ENCODE measurements around the gene PSMD3. TPM values are rescaled to one million over a fixed set of nuclear protein-coding genes. Genes with fewer than 3 reads are reported as not detected.

Gene PSMD3
- total RNA-seq, 1 donor from 2014 or later: 79.3 TPM

DNA sequence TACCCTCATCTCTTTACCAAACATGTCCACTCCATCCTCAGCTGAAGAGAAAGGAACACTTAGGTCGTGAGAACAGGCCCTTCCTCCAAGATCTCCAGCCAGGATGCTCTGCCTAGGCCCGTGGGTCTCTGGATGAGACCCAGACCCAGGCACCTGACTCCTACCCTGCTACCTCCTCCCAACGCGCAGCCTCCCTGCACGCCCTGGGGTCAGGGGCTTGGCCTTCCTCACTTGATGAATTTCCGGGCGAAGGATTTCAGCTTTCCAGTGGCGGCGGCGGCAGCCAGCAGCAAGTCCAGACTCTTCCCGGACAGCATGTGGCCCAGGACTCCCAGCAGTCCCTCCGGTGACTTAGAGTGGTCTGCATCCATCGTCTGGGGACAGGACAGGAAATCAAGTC is 48.0 kb downstream of the PSMD3 start:
- DNase-seq: no peak

DNA sequence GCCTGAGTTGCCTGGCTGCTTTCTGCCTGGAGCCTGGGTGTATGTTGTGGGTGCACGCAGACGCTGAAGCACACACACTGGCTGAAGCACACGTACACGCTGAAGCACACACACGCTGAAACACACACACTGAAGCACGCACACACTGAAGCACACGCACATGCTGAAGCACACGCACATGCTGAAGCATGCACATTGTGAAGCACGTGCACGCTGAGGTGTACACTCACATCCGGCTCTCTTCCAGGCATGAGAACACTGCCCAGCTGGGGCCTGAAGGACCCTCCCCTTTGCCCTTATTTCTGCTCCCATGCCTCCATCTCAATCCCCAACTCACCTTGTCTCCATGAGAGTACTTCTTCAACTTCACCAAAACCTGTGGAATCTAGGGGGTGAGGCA is 51.1 kb downstream of the PSMD3 start:
- DNase-seq (no peak), ATAC-seq (no peak)
- Histone ChIP-seq H3K4me3 (no peak overlapping the region), H3K27me3 (ENCODE audit: low read depth) (no peaks in the 10 kb centered on the region), H3K9me3 (no peaks in the 10 kb centered on the region), H3K36me3 (peaks cover 94% of the 10 kb centered on the region), H3K4me1 (peaks cover 6% of the 10 kb centered on the region), H3K27ac (no peak overlapping the region)
- TF ChIP-seq, protein P1, sequence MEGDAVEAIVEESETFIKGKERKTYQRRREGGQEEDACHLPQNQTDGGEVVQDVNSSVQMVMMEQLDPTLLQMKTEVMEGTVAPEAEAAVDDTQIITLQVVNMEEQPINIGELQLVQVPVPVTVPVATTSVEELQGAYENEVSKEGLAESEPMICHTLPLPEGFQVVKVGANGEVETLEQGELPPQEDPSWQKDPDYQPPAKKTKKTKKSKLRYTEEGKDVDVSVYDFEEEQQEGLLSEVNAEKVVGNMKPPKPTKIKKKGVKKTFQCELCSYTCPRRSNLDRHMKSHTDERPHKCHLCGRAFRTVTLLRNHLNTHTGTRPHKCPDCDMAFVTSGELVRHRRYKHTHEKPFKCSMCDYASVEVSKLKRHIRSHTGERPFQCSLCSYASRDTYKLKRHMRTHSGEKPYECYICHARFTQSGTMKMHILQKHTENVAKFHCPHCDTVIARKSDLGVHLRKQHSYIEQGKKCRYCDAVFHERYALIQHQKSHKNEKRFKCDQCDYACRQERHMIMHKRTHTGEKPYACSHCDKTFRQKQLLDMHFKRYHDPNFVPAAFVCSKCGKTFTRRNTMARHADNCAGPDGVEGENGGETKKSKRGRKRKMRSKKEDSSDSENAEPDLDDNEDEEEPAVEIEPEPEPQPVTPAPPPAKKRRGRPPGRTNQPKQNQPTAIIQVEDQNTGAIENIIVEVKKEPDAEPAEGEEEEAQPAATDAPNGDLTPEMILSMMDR (IDR thresholded peaks at IDR 0.05): no peak
- intact Hi-C loops (cut with DNase I): no loop called here

More for the DNA sequence above, 48.0 kb downstream of the PSMD3 start:
- no peak for ATAC-seq
- TF ChIP-seq, protein P1 (IDR thresholded peaks at IDR 0.05): no peak
- H3K4me1 ChIP-seq: peaks cover 37% of the 10 kb centered on the region
- no peaks in the 10 kb centered on the region for H3K27me3 ChIP-seq (ENCODE audit: low read depth)
- H3K9me3 ChIP-seq: no peaks in the 10 kb centered on the region
- H3K4me3 ChIP-seq: no peak overlapping the region
- H3K27ac ChIP-seq: no peak overlapping the region
- intact Hi-C loops (cut with DNase I): no loop called here
- H3K36me3 ChIP-seq: peaks cover 93% of the 10 kb centered on the region

DNA sequence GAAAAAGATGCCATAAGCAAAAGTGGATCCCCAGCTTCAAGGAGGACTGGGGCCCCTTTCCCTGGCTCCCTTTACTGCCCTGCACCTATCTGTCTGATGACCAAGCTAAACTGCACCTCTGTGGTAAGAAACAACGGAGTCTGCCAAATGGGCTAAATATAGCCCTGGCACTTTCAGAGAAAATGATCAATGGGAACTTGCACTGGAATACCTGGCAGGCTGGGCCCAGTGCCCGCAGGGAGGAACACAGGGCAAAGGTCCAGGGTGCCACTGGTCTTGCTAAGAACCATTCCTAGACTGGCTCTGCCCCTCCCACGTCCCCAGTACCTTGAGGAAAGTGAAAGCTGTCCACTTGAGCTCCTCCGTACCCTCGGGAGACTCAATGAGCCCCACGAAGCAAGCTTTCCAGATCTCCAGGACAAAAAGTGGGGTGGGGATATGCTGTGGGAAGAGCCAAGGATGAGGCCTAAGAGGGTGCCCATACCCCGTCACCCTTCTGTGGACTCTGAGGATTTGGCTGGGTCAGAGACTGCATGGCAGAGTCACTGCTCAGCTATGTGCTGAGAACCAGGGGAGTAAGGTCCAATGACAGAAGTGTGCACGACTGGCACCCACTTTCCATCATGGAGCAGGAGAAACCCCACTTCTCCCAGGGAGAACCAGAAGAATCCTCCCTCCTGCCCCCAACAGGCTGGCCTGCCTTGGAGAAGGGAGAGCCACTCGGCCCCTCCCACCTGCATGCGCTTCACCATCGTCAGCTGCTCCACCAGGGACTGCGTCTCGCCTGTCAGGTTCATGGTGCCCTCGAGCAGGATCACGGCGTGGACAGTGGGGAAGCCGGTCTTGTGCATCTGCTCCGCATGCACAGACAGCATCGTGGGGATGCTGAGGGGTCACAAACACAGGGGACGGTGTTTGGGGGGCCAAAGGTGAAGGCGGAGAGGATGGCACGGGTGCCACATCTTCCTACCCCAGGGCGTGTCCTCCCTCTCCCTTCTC is 52.0 kb downstream of the PSMD3 start:
- intact Hi-C loops (cut with DNase I): no loop called here
- ATAC-seq (no peak), DNase-seq (no peak)

DNA sequence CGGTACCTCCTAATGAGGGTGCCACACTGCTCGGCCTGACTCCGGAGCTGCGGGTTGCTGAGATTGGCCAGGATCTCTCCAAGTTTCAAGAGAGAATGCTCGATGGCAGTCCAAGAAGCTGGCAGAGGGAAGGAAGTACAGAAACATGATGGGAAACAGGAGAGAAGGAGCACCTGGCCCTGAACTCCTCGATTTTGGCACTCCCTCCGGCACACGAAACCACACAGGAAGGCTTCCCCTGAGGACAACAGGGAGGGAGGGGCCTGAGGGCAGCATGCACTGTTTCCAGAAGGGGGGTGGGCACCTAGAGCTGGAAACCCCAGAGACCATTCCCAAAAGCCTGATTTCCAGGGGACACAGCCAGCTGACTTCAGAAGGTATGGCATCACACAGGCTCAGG is 52.7 kb downstream of the PSMD3 start:
- TF ChIP-seq, protein P1 (IDR thresholded peaks at IDR 0.05): no peak
- no peaks in the 10 kb centered on the region for H3K9me3 ChIP-seq
- DNase-seq: no peak
- H3K4me3 ChIP-seq: no peak overlapping the region
- intact Hi-C loops (cut with DNase I): no loop called here
- H3K36me3 ChIP-seq: peaks cover 81% of the 10 kb centered on the region
- no peaks in the 10 kb centered on the region for H3K27me3 ChIP-seq (ENCODE audit: low read depth)
- peaks cover 3% of the 10 kb centered on the region for H3K4me1 ChIP-seq
- H3K27ac ChIP-seq: no peak overlapping the region
- ATAC-seq: no peak

More for the DNA sequence above, 52.0 kb downstream of the PSMD3 start:
- Histone ChIP-seq H3K4me3 (no peak overlapping the region), H3K9me3 (no peaks in the 10 kb centered on the region), H3K4me1 (no peaks in the 10 kb centered on the region), H3K36me3 (peaks cover 88% of the 10 kb centered on the region), H3K27me3 (ENCODE audit: low read depth) (no peaks in the 10 kb centered on the region), H3K27ac (no peak overlapping the region)
- TF ChIP-seq, protein P1 (IDR thresholded peaks at IDR 0.05): no peak

DNA sequence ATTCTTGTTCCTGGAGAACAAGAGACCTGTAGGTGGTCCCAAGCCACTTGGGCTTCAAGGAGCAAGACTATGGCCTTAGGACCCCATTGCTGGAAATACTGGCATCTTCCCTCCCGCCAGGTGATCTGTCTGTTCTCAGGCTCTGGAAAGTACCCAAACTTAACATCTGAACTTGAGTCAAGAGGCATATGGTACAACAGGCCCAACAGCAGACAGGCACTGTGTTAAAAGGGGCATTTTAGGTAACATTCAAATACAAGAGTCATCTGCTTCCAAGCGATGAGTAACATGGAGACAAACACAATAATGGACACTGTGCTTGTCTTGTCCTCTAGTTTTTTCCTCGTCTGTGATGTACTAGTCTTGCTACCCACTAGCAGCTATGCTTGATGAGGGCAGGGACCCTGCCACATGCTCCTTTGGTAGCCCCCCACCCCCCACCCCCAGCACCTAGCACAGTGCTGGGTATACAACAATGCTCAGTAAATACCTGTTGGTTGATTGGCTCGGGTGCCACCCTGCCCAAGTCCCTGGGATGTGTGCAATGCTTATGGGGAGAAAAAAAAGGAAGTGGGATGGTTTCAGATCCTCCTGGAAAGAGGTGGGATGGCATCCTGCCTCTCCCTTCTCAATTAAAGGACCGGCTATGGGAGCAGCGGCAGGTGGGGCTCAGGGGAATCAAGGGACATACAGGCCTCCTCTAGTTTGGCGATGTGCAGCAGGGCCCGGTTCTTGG is 54.0 kb downstream of the PSMD3 start:
- H3K4me3 ChIP-seq: no peak overlapping the region
- intact Hi-C loops (cut with DNase I): no loop called here
- H3K4me1 ChIP-seq: peaks cover 13% of the 10 kb centered on the region
- H3K36me3 ChIP-seq: peaks cover 68% of the 10 kb centered on the region
- H3K27ac ChIP-seq: no peak overlapping the region
- H3K27me3 ChIP-seq (ENCODE audit: low read depth): no peaks in the 10 kb centered on the region
- ATAC-seq: no peak
- no peaks in the 10 kb centered on the region for H3K9me3 ChIP-seq
- TF ChIP-seq, protein P1 (IDR thresholded peaks at IDR 0.05): no peak
- DNase-seq: no peak

Data from lower lobe of right lung (tissue), 2 donors.